GM23248 (cell line): ENCODE results near the gene MEIS2. TPM values are rescaled to one million over a fixed set of nuclear protein-coding genes. Genes with fewer than 3 reads are reported as not detected.

Source experiments
- DNase-seq: peaks from one replicate; pipeline ENCODE4 v3.0.0-alpha.2; 2015
- H2AFZ ChIP-seq: fragments of 200-600 bp; sonication (generic); 2 replicates; pipeline ENCODE4 v1.6.1; 2016; ENCODE audit warnings: antibody characterized with exemption
- H3F3A ChIP-seq: fragments of 200-600 bp; sonication (generic); 2 replicates; pipeline ENCODE4 v1.6.1; 2016; ENCODE audit warnings: mild to moderate bottlenecking, antibody characterized with exemption, mixed run types; ENCODE audit not compliant: insufficient read depth
- H3K27ac ChIP-seq: fragments of 200-600 bp; sonication (generic); 2 replicates; pipeline ENCODE4 v1.5.1; 2016; ENCODE audit warnings: mild to moderate bottlenecking
- H3K27me3 ChIP-seq: fragments of 200-600 bp; sonication (generic); replicated peaks from 2 replicates; pipeline ENCODE4 v1.6.1; 2016; ENCODE audit warnings: mild to moderate bottlenecking; ENCODE audit not compliant: insufficient read depth
- H3K36me3 ChIP-seq: fragments of 200-600 bp; sonication (generic); 2 replicates; pipeline ENCODE4 v1.6.1; 2016; ENCODE audit warnings: low read depth, mild to moderate bottlenecking
- H3K4me1 ChIP-seq: fragments of 200-600 bp; sonication (generic); 2 replicates; pipeline ENCODE4 v1.6.1; 2016; ENCODE audit warnings: mild to moderate bottlenecking; ENCODE audit not compliant: insufficient read depth
- H3K4me2 ChIP-seq: fragments of 200-600 bp; sonication (generic); one replicate; pipeline ENCODE4 v1.6.1; 2016; ENCODE audit warnings: mild to moderate bottlenecking; ENCODE audit not compliant: unreplicated experiment
- H3K4me3 ChIP-seq: fragments of 200-600 bp; sonication (generic); 2 replicates; pipeline ENCODE4 v1.5.1; 2016; ENCODE audit warnings: mild to moderate bottlenecking
- H3K79me2 ChIP-seq: fragments of 200-600 bp; sonication (generic); 2 replicates; pipeline ENCODE4 v1.6.1; 2016; ENCODE audit warnings: mild to moderate bottlenecking; ENCODE audit not compliant: insufficient read depth
- H3K9ac ChIP-seq: fragments of 200-600 bp; sonication (generic); 2 replicates; pipeline ENCODE4 v1.6.1; 2016; ENCODE audit warnings: mild to moderate bottlenecking
- H3K9me2 ChIP-seq: fragments of 200-600 bp; sonication (generic); 2 replicates; pipeline ENCODE4 v1.6.1; 2016; ENCODE audit warnings: mixed run types, mild to moderate bottlenecking, moderate library complexity; ENCODE audit not compliant: insufficient read depth
- H3K9me3 ChIP-seq: fragments of 200-600 bp; sonication (generic); one replicate; pipeline ENCODE4 v1.6.1; 2017; ENCODE audit warnings: low read depth
- H4K20me1 ChIP-seq: fragments of 200-600 bp; sonication (generic); 2 replicates; pipeline ENCODE4 v1.6.0; 2016; ENCODE audit not compliant: insufficient read depth
- EZH2 ChIP-seq: fragments of 200-600 bp; sonication (generic); IDR thresholded peaks from 2 replicates; pipeline ENCODE4 v1.6.1; 2018; ENCODE audit warnings: antibody characterized with exemption, mild to moderate bottlenecking; ENCODE audit not compliant: insufficient read depth, poor library complexity, severe bottlenecking
- EZH2phosphoT487 ChIP-seq: fragments of 200-600 bp; sonication (generic); IDR thresholded peaks from 2 replicates; pipeline ENCODE4 v1.6.1; 2018; ENCODE audit warnings: antibody characterized with exemption, moderate library complexity, mild to moderate bottlenecking, low read depth; ENCODE audit not compliant: insufficient read depth
- WGBS, 2 experiments: methylation state at CpG; one replicate each; pipeline ENCODE4 v1.1.6; 2015 to 2017; ENCODE audit warnings: low lambda C conversion rate in 2 of 2, low coverage in 1 of 2; ENCODE audit errors: missing lambda C conversion rate in 2 of 2; 5-methylcytosine and 5-hydroxymethylcytosine counted together
- in situ Hi-C: fragments of 300-500 bp; cut with MboI; formaldehyde crosslinking; loops from 2 replicates; pipeline ENCODE4 v1.15.0; 2020
- polyA plus RNA-seq: library from polyadenylated mRNA; unstranded; fragments of >200 nt; fragmentation: Nextera tagmentation; extraction: Ambion mirVana; gene quantifications from 2 replicates; pipeline ENCODE4 v1.2.1, GENCODE V29; 2016
- total RNA-seq: library from RNA; depleted of rRNA; stranded (reverse); fragments of >200 nt; shearing (Covaris generic); gene quantifications from 2 replicates; pipeline ENCODE4 v1.2.3, GENCODE V29; 2014

MEIS2 gene
- total and polyA plus RNA-seq, 2 experiments from 2014 or later = 23.7 to 24.1 TPM

DNA sequence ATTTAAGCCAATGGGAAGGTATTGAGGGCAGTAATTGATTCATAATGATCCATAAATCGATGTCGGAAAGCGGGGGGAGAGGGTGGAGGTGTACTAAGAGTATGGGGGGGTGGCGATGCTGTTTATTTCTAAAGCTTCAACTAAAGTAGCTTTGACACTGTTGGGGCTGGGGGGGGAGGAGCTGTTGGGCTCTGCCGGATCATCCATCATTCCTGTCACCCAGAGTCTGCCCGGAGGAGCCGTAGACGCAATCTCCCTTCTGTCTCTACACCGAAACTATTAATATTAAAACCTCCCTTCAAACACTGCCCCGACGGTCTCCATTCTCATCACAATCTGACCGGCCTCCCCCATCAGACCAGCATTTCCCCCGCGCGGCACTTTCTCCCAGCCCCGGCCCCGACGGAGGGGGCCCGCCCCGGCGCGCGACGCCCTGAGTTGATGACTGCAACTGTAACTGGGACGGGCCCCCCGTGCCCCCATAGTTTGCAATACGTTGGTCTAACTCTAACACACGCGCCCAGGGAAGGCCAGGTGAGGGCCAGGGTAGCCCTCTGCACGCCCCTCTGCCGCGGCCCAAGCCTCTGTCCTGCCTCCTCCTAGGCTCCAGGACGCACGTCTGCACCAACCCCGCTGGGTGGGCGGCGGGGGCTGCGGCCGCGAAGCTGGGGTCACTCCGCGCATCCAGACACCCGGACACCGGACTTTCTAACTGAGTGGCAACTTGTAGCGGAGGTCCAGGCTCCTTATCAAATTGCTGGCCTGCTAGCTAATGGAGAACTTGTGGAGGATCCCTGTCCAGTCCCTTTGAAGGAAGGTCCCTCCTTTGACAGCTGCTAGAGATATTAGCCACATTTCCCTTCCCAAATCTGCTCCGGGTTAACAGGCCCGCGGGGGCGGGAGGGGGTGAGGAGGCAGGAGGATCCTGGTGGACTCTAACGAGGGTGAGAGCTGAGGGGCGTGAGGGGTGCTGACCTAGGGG, 212.0 kb downstream of the MEIS2 start:
- H4K20me1 ChIP-seq = no peaks in the 10 kb centered on the region
- peak overlapping the region; percentile 64 for H3K4me3 ChIP-seq
- H3K27me3 ChIP-seq = 0 out of 2 replicates have a peak, but pooled peaks cover under 1% of the 10 kb centered on the region
- no peak for TF ChIP-seq EZH2phosphoT487
- no peak for TF ChIP-seq EZH2
- no peaks in the 10 kb centered on the region for H3K79me2 ChIP-seq
- no peaks in the 10 kb centered on the region for H3K9me3 ChIP-seq
- peaks cover 37% of the 10 kb centered on the region for H3K36me3 ChIP-seq
- H3F3A ChIP-seq = peaks cover 20% of the 10 kb centered on the region; the same call in 1 of the 2 replicates
- peak overlapping the region; percentile 62 for H3K4me2 ChIP-seq
- H2AFZ ChIP-seq = peak overlapping the region; percentile 54
- in situ Hi-C loops = loop anchor here (25.0 kb wide), 1 partner anchor 224 kb away; the partner anchor contains the start of gene MEIS2
- H3K9ac ChIP-seq = no peak overlapping the region
- peak; percentile 23 for DNase-seq
- WGBS, 2 experiments = 50 to 55% methylated on average over 43 to 50 of the region's 51 CpGs
- no peak overlapping the region for H3K27ac ChIP-seq
- peaks cover 7% of the 10 kb centered on the region for H3K4me1 ChIP-seq
- no peaks in the 10 kb centered on the region for H3K9me2 ChIP-seq

- H3K4me1 ChIP-seq = peaks cover 14% of the 10 kb centered on the region
- peak overlapping the region; percentile 62 for H3K4me2 ChIP-seq
- peak overlapping the region; percentile 54 for H2AFZ ChIP-seq
- H3F3A ChIP-seq = peaks cover 20% of the 10 kb centered on the region; the same call in 1 of the 2 replicates
- H3K4me3 ChIP-seq = peak overlapping the region; percentile 64
- no peaks in the 10 kb centered on the region for H3K9me3 ChIP-seq
- no peaks in the 10 kb centered on the region for H4K20me1 ChIP-seq
- 0 out of 2 replicates have a peak, but pooled peaks cover 6% of the 10 kb centered on the region for H3K27me3 ChIP-seq
- DNase-seq = peak; percentile 23
- peaks cover 28% of the 10 kb centered on the region for H3K36me3 ChIP-seq
- no peaks in the 10 kb centered on the region for H3K9me2 ChIP-seq
- no peaks in the 10 kb centered on the region for H3K79me2 ChIP-seq
- H3K9ac ChIP-seq = peak overlapping the region; percentile 52
- WGBS, 2 experiments = 29 to 39% methylated on average over 22 to 35 of the region's 35 CpGs
- in situ Hi-C loops = loop anchor here (25.0 kb wide), 1 partner anchor 225 kb away; the partner anchor contains the start of gene MEIS2
- no peak overlapping the region for H3K27ac ChIP-seq
- no peak for TF ChIP-seq EZH2
- no peak for TF ChIP-seq EZH2phosphoT487
These were observed 213.0 kb downstream of the MEIS2 start for GRCh38 chr15:36887214-36887961.

- Histone ChIP-seq H3K9ac (no peak overlapping the region), H3K79me2 (no peaks in the 10 kb centered on the region), H3K4me1 (peaks cover 14% of the 10 kb centered on the region), H2AFZ (no peak overlapping the region), H3F3A (peaks cover 17% of the 10 kb centered on the region; the same call in 1 of the 2 replicates), H3K4me2 (peak overlapping the region; percentile 62), H4K20me1 (no peaks in the 10 kb centered on the region), H3K27ac (no peak overlapping the region), H3K9me3 (no peaks in the 10 kb centered on the region), H3K9me2 (no peaks in the 10 kb centered on the region), H3K36me3 (peaks cover 21% of the 10 kb centered on the region), H3K4me3 (0 out of 2 replicates have a peak overlapping the region, but pooled peaks have one; percentile 64), H3K27me3 (0 out of 2 replicates have a peak, but pooled peaks cover 11% of the 10 kb centered on the region)
- DNase-seq = no peak
- TF ChIP-seq EZH2 = no peak
- TF ChIP-seq EZH2phosphoT487 = no peak
- 91 to 97% methylated on average over 7 to 8 of the region's 8 CpGs for WGBS, 2 experiments
- in situ Hi-C loops = loop anchor here (25.0 kb wide), 1 partner anchor 226 kb away; the partner anchor contains the start of gene MEIS2
These were observed 213.6 kb downstream of the MEIS2 start for GRCh38 chr15:36886701-36887100.

- WGBS, 2 experiments = 95% methylated on average over 13 of the region's 13 CpGs
- Histone ChIP-seq H3K4me2 (no peak overlapping the region), H3K27me3 (0 out of 2 replicates have a peak, but pooled peaks cover 11% of the 10 kb centered on the region)
These were observed 214.2 kb downstream of the MEIS2 start for GRCh38 chr15:36886191-36886590.

More at GRCh38 chr15:36886191-36886590, 214.2 kb downstream of the MEIS2 start:
- H3K4me1 ChIP-seq = peaks cover 14% of the 10 kb centered on the region
- no peaks in the 10 kb centered on the region for H3K9me2 ChIP-seq
- no peaks in the 10 kb centered on the region for H3K9me3 ChIP-seq
- H4K20me1 ChIP-seq = no peaks in the 10 kb centered on the region
- no peak for DNase-seq
- in situ Hi-C loops = loop anchor here (25.0 kb wide), 1 partner anchor 226 kb away; the partner anchor contains the start of gene MEIS2
- no peak overlapping the region for H2AFZ ChIP-seq
- H3K79me2 ChIP-seq = no peaks in the 10 kb centered on the region
- no peak overlapping the region for H3K9ac ChIP-seq
- no peak overlapping the region for H3K27ac ChIP-seq
- no peak overlapping the region for H3K4me3 ChIP-seq
- H3F3A ChIP-seq = peaks cover 12% of the 10 kb centered on the region; the same call in 1 of the 2 replicates
- peaks cover 16% of the 10 kb centered on the region for H3K36me3 ChIP-seq
- TF ChIP-seq EZH2phosphoT487 = no peak
- no peak for TF ChIP-seq EZH2
